Islet of Langerhans (tissue), 1 donor: ENCODE measurements around the gene GTF2F2.
A peak's percentile ranks its signal among the peaks of the same experiment; 100 is the strongest.

ENCODE experiments used
- FAIRE-seq: peaks from one replicate; lab custom pipeline; 2011; peaks lifted over from hg19 to GRCh38; lab: Jason Lieb, UNC

GTF2F2 gene

GRCh38 chr13:45122941-45123340 lies 2.6 kb downstream of the GTF2F2 start:
- no peak for FAIRE-seq

- FAIRE-seq: no peak
These were observed 12.2 kb downstream of the GTF2F2 start for GRCh38 chr13:45132369-45133064.

- no peak for FAIRE-seq
These were observed 13.2 kb downstream of the GTF2F2 start for GRCh38 chr13:45133396-45134118.

GRCh38 chr13:45136741-45137504 lies 16.6 kb downstream of the GTF2F2 start:
- FAIRE-seq: no peak

GRCh38 chr13:45137526-45137925 lies 17.2 kb downstream of the GTF2F2 start:
- FAIRE-seq: no peak

- no peak for FAIRE-seq
These were observed 18.0 kb downstream of the GTF2F2 start for GRCh38 chr13:45138282-45138681.

- no peak for FAIRE-seq
These were observed 21.1 kb downstream of the GTF2F2 start for GRCh38 chr13:45141369-45141768.

GRCh38 chr13:45142440-45143345 lies 22.4 kb downstream of the GTF2F2 start:
- peak; percentile 30 for FAIRE-seq

- FAIRE-seq: no peak
These were observed 23.0 kb downstream of the GTF2F2 start for GRCh38 chr13:45143346-45143751.

GRCh38 chr13:45149964-45150363 lies 29.7 kb downstream of the GTF2F2 start:
- FAIRE-seq: no peak

- FAIRE-seq: no peak
These were observed 36.5 kb downstream of the GTF2F2 start for GRCh38 chr13:45156565-45157361.

GRCh38 chr13:45162194-45162593 lies 41.9 kb downstream of the GTF2F2 start:
- FAIRE-seq: peak; percentile 68

- FAIRE-seq: no peak
These were observed 42.5 kb downstream of the GTF2F2 start for GRCh38 chr13:45162821-45163220.

- FAIRE-seq: no peak
These were observed 46.5 kb downstream of the GTF2F2 start for GRCh38 chr13:45166858-45167257.

GRCh38 chr13:45167611-45168554 lies 47.6 kb downstream of the GTF2F2 start:
- FAIRE-seq: no peak

GRCh38 chr13:45168555-45168930 lies 48.2 kb downstream of the GTF2F2 start:
- no peak for FAIRE-seq

GRCh38 chr13:45174478-45174877 lies 54.2 kb downstream of the GTF2F2 start:
- peak; percentile 13 for FAIRE-seq

GRCh38 chr13:45178349-45179162 lies 58.2 kb downstream of the GTF2F2 start:
- no peak for FAIRE-seq

- FAIRE-seq: no peak
These were observed 59.1 kb downstream of the GTF2F2 start for GRCh38 chr13:45179428-45179827.
